Measurements from ENCODE around the gene LILRB3. TPM values are rescaled to one million over a fixed set of nuclear protein-coding genes. Genes with fewer than 3 reads are reported as not detected.
"Not testable (repeated sequence)": the region's sequence is repeated elsewhere in the genome, so short reads cannot be mapped to it uniquely, and the experiment has no call there.

LILRB3 gene
- 10 to 100 TPM in 1 of 3 donors, 1 to 10 TPM in 2; 2.0 to 29.9 (median 6.1) TPM for polyA plus RNA-seq

- not testable (repeated sequence) for H3K27ac ChIP-seq (ENCODE audit: low read depth, low read length)
- 54 to 61% (median 54%) methylated on average over 6 to 16 of the region's 16 CpGs for WGBS, 3 donors
Measured at GRCh38 chr19:54222474-54223276, at the start of gene LILRB3. TSS of gene LILRB3 (minus strand) at chr19:54223007. CDS start at chr19:54222976, 31 bp downstream.

GRCh38 chr19:54272181-54272580, 49.4 kb upstream of the LILRB3 start:
- not testable (repeated sequence) for H3K27ac ChIP-seq (ENCODE audit: low read depth, low read length)
- 48 to 58% (median 51%) methylated on average over 5 of the region's 5 CpGs for WGBS, 3 donors

DNA sequence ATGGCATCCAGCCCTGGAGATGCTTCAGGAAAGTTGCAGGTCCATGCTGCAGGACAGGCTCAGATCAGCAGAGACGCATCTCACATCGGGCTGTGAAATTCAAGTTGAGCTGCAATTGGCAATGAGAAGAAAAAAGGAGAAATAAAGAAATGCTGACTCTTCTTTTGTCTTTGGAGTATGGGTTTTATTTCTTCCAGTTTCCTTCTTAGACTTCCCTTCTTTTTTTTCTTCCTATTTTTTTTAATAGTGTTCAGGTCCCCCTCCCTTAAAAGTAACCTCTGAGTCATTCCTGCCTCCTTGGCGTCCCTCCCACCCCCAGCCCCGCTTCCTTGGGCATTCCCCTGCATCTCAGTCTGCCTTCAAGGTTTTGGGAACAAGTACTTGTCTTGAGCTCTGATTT, 48.8 kb upstream of the LILRB3 start:
- not testable (repeated sequence) for H3K27ac ChIP-seq (ENCODE audit: low read depth, low read length)
- WGBS, 3 donors, result 39 to 51% (median 48%) methylated on average over 2 to 4 of the region's 4 CpGs

DNA sequence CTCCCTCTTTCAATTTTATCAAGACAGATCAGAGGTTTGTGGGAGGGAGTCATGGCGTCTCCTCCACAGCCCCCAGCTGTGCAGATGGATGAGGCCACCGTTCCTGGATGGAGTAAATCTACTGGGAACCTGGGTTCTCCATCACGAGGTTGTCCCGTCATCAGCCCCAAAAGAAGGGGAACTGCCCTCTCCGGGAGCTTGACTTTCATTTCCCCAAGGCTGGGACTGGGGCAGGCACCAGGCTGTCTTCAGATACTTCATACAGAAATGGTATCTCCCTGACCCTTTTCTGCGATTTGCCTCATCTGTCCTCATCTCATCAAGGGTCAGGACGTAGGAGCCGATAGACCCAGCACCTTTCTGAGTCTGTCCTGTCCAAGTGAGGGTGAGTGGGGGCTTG, 48.3 kb upstream of the LILRB3 start:
- 57 to 71% (median 65%) methylated on average over 8 of the region's 8 CpGs for WGBS, 3 donors

DNA sequence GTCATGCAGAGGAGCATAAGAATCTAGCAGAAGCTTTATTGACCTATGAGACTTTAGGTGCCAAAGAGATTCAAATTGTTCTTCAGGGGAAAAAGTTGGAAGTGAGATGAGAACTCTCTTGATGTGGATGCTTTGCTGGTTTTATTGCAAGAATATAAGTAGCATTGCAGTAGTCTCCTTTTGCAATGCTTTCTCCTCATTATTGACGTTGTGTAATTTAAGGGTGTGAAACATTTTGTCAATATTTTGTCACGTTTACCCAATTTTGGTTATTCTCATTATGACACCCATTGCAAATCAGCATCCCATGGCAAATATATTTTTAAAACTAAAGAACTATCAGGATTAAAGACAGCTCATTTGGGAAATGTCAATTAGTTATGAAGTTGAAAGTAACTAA, 46.1 kb upstream of the LILRB3 start:
- WGBS, 3 donors, result 41 to 47% (median 46%) methylated on average over 2 of the region's 2 CpGs
- H3K27ac ChIP-seq (ENCODE audit: low read depth, low read length), result no peak overlapping the region

More for the DNA sequence above, 48.3 kb upstream of the LILRB3 start:
- no peak overlapping the region for H3K27ac ChIP-seq (ENCODE audit: low read depth, low read length)

- H3K27ac ChIP-seq (ENCODE audit: low read depth, low read length), result no peak overlapping the region
- 3 to 8% (median 7%) methylated on average over 6 of the region's 6 CpGs for WGBS, 3 donors
Measured at GRCh38 chr19:54266133-54266532, 43.3 kb upstream of the LILRB3 start.

DNA sequence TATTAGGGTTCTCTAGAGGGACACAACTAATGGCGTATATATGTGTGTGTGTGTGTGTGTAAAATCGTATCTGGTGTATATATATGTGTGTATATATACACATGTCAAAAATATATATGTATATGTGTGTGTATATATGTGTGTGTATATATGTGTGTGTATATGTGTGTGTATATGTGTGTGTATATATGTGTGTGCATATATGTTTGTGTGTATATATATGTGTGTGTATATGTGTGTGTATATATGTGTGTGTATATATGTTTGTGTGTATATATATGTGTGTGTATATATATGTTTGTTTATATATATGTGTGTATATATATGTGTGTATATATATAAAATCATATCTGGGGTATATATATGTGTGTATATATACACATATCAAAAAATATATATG, 39.7 kb upstream of the LILRB3 start:
- WGBS, 3 donors, result 71 to 93% (median 86%) methylated on average over 2 of the region's 2 CpGs
- H3K27ac ChIP-seq (ENCODE audit: low read depth, low read length), result no peak overlapping the region

DNA sequence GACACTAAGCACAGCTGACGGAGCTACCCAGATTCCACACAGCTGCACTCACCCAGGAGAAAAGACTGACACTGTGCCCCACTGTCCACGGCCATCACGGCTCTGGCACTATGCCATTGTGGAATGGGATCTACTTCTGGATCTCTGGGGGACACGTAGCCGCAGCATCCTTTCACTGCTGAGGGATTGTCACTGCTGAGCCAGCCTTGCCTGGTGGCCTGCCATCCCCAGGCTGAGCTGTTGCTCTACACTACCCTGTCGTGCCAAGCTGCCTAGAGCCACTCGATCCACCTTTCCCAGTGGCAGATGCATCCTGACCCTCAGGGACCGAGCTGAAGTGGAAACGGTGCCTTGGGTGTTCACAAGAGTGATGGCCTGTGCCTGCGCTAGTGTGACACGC, 39.3 kb upstream of the LILRB3 start:
- WGBS, 3 donors, result 69 to 80% (median 74%) methylated on average over 11 of the region's 11 CpGs
- no peak overlapping the region for H3K27ac ChIP-seq (ENCODE audit: low read depth, low read length)

DNA sequence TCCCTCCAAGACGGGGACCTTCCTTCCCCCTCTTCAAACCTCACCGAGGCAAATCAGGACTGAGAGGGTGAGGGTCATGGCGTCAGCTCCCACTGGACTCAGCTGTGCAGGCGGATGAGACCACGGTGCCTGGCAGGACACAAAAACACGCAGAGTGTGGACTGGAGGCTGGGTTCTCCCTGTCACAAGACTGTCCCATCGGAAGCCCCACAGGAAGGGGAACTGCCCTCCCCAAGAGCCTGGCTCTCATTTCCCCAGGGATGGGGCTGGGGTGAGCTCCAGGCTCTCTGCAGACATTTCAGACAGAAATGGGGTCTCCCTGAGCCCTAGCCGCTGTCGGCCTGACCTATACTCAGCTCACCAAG, 34.3 kb upstream of the LILRB3 start, which contains the start of gene LILRB5:
Gene LILRB5, minus strand, starts transcription at position 158 of the 365 bp plus-strand sequence. Its CDS starts 80 bp downstream, at position 78.
- no peak within 1 kb of the TSS for H3K27ac ChIP-seq (ENCODE audit: low read depth, low read length)
- 58 to 69% (median 64%) methylated on average over 9 of the region's 9 CpGs for WGBS, 3 donors

DNA sequence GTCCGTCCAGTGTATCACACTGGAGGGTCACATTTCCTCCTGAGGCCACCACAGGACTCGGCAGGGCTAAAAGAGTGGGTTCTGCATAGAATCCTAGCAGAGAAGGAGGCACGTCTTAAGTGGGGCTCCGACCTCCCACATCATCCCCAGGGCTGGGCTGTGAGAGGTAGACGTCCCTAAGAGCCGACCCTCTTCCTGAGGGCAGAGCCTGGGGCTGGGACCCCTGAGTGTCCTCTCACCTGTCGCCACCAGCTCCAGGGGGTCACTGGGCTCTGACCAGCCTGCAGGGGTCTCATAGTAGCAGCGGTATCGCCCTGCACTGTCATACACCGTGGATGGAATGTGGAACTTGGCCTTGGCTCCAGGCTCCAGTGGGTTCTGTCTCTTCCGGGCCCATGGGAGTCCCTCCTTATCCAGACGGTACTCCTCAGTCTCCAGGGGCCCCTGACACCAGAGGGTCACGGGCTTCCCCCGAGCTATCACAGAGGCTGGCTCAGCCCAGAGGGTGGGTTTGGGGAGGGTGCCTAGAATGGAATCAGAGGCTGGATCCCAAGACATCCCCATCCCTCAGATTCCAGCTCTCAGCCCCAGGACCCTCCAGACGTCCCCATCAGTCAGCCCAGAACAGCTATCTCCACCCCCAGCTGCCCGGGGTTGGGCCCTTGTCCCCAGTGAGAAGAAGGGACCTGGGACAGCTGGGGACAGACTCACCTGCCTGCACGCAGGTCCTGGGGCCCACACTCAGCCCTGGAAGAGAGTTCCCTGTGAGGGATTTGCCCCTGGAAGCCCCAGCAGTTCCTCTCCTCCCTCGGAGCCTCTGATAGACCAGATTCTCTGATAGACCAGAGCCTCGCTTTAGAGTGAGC, 33.7 kb upstream of the LILRB3 start:
- no peak overlapping the region for H3K27ac ChIP-seq (ENCODE audit: low read depth, low read length)
- WGBS, 3 donors, result 64 to 70% (median 68%) methylated on average over 19 of the region's 19 CpGs

DNA sequence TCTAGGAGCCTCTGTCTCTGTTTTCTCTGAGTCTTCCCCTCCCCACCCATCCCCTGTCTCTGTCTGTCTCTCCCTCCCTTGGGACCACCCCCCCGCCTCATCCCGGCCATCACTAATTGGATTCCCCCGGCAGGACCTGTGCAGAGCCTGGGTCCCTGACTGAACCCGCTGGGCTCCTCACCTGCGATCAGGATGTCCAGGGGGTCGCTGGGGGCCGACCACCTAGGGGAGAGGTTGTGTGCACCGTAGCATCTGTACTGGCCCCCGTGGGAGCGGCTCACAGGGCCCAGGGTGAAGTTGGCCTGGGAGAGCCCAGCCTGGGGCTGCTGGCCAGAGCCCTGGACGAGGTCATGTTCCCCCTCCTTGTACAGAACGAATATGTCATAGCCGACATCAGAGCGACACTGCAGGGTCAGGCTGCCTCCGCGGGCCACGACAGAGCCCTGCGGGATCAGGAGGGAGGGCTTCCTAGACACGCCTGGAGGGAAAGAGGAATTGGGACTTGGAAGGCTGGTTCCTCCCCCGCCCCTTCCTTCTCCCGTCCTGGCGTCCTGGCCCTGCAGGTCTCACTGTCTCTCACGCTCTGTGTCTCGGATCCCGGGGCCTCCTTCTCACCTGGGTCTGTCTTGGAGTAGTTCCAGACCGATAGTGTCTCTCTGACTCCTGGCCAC, 32.4 kb upstream of the LILRB3 start:
- no peak overlapping the region for H3K27ac ChIP-seq (ENCODE audit: low read depth, low read length)
- WGBS, 3 donors, result 43 to 54% (median 47%) methylated on average over 23 to 26 of the region's 26 CpGs

DNA sequence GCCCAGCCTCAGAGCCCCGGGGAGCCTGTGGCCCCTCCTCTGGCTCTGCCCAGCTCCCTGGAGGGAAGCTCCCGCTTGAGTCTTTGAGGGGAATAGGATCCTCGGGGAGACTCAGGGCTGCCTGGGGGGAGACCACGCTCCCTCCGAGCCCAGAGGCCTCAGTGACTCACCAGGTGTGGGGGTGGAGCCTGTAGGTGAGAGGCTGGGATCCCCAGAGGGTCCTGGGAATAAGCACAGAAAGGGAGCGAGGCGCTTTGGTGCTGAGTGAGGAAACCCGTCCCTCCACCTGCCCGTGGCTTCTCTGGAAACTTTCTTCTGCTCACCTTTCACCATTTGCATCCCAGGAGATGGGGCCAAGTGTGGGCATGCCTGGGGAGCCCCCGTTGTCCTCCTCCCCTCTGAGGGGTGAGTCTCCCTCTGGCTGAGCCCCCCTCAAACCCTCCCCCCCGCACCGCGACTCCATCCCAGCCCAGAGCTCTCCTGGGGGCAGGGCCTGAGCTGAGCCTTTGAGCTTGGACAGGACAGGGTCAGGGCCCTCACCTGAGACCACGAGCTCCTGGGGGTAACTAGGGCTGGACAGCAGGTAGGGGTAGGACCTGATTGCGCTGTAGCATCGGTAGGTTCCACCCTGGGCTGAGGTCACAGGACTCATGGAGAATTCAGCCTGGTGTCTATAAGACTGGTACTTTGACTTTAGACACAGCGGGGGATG, 31.5 kb upstream of the LILRB3 start:
- H3K27ac ChIP-seq (ENCODE audit: low read depth, low read length), result no peak overlapping the region
- 50 to 65% (median 57%) methylated on average over 17 of the region's 17 CpGs for WGBS, 3 donors

DNA sequence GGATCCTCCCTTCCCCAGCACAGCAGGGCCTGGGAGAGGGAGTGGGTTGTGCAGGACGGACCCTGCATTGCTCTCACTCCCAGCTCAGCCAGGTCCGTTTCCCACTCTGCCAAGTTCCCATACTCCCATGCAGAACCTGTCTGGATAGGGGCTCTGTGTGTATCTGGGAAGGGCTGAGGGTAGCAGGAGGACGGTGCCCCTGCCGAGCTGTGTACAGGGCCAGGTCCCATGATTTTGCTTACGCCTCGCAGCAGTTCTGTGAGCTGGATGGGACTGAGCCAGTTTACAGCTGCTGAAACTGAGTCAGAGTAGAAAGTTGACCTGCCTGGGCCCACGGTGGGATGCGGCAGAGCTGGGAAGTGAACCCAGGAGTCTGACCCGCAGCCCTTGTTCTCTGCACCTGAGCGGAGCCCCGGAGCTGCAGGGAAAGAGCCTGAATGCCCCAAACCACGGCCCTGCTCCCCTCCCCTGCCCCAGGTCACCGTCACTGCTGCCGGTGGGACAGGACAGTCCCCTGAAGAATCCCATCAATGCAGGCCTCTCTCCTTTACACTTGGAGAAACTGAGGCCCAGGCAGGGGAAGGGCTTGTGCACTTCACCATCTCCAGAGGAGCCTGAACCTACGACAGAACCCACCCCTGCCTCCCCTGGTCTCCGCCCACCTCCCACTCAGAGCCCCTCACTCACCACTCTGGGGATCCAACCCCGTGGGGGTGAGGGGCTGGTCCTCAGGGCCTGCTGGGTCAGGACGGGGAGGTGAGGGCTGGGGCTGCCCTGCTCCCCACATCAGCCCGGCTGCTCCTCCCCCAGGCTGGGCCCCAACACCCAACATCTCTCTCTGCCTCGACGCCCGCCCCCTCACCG, 30.8 kb upstream of the LILRB3 start:
- no peak overlapping the region for H3K27ac ChIP-seq (ENCODE audit: low read depth, low read length)
- 54 to 68% (median 68%) methylated on average over 23 of the region's 23 CpGs for WGBS, 3 donors

DNA sequence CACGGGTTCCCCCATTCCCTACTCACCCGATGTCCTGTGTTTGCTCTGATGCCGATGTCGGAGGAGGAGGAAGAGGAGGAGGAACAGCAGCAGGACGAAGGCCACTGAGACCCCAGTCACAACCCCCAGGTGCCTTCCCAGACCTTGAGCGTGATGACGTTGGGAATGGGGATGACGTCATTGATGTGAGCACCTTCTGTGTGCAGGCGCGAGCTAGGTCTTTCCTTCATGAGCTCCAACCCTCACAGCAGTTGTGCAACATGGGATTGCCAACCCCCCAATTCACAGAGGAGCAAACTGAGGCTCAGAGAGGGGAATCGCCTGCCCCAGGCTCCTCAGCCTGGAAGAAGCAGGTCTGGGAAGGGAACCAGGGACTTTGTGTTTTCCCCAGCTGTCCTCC, 30.0 kb upstream of the LILRB3 start:
- 69 to 85% (median 79%) methylated on average over 11 of the region's 11 CpGs for WGBS, 3 donors

DNA sequence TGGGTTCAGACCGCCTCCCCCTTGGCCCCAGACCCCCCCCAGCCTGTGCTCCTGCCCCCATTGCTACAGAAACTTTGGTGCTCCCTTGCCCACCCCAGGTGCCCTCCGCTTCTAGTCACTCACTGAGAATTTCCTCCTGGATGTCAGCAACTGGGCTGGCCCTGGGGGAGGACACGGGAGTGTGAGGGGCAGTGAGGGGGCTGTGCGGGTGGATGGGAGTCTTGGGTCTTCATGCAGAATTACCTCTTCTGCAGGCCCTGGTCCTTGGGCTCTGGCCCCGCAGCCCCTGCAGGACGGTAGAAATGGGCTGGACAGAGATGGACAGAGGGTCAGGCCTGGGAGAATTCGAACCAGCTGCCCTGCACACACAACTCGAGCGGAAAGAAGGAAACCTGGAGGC, 29.4 kb upstream of the LILRB3 start:
- WGBS, 3 donors, result 70 to 77% (median 75%) methylated on average over 9 of the region's 9 CpGs
- H3K27ac ChIP-seq (ENCODE audit: low read depth, low read length), result no peak overlapping the region

More for the DNA sequence above, 30.0 kb upstream of the LILRB3 start:
- no peak overlapping the region for H3K27ac ChIP-seq (ENCODE audit: low read depth, low read length)

GRCh38 chr19:54248016-54248601, 25.3 kb upstream of the LILRB3 start:
- whole genome bisulfite sequencing, 3 donors, result 43 to 60% (median 50%) methylated on average over 8 of the region's 8 CpGs
- H3K27ac ChIP-seq (ENCODE audit: low read depth, low read length), result no peak overlapping the region

All from adipose tissue (tissue), 3 donors.